HCT116 (cell line): ENCODE measurements around the gene BTBD16. TPM values are rescaled to one million over a fixed set of nuclear protein-coding genes. Genes with fewer than 3 reads are reported as not detected.

Experiments
- ATAC-seq: fragments of 200-7000 bp; cut with Tn5 transposase; 2 replicates; pipeline ENCODE4 v1.9.1; 2020; ENCODE audit warnings: mild to moderate bottlenecking, moderate library complexity
- BruUV-seq: library from RNA; stranded (reverse); fragments of 400-500 nt; replicated peaks from 2 replicates; lab custom pipeline; 2021; lab: Mats Ljungman, UMichigan
- CTCF ChIA-PET: fragments of 300-600 bp; sonication (Branson Sonifier 250); formaldehyde crosslinking; loops from one replicate; lab custom pipeline; 2021; ENCODE audit warnings: antibody characterized with exemption; lab: Charles Lee
- POLR2A ChIA-PET: fragments of 300-600, 350-600 bp; sonication (Branson Sonifier 250); formaldehyde crosslinking; loops from one replicate; lab custom pipeline; 2021; ENCODE audit warnings: antibody characterized with exemption; lab: Charles Lee
- RAD21 ChIA-PET, 2 experiments: fragments of 300-600 bp; sonication (Branson Sonifier 250); formaldehyde crosslinking; loops; one replicate each; lab custom pipeline; 2023; ENCODE audit warnings: low total read pairs in 2 of 2; ENCODE audit not compliant: uncharacterized antibody in 2 of 2, unreplicated experiment in 2 of 2, low non-redundant PET in 1 of 2; lab: Charles Lee
- DNase-seq: peaks from one replicate; pipeline ENCODE4 v3.0.0-alpha.2; 2010; ENCODE audit warnings: low read depth, low spot score
- H2AFZ ChIP-seq: fragments of 200-600 bp; shearing (Covaris generic), sonication (generic); 2 replicates; pipeline ENCODE4 v1.6.1; 2017; ENCODE audit warnings: low read depth, mixed run types, mixed read lengths, antibody characterized with exemption, low read length; ENCODE audit not compliant: poor library complexity, severe bottlenecking
- H3K27ac ChIP-seq: 2 replicates; pipeline ENCODE4 v1.5.1; 2012; ENCODE audit warnings: low read depth, low read length
- H3K27me3 ChIP-seq: fragments of 200-600 bp; sonication (generic); 2 replicates; pipeline ENCODE4 v1.6.1; 2016; ENCODE audit warnings: mixed run types, low read length, mixed read lengths; ENCODE audit not compliant: insufficient read depth
- H3K36me3 ChIP-seq, 2 experiments: fragments of 200-500 bp in 1 of 2; fragments of 200-600 bp in 1 of 2; sonication (Bioruptor generic) in 1 of 2; sonication (generic) in 1 of 2; 2 replicates each; pipeline versions ENCODE4 v1.5.1 to v1.6.1; 2014 to 2016; ENCODE audit warnings: low read length in 2 of 2, inconsistent platforms in 1 of 2, mixed read lengths in 1 of 2, mixed run types in 1 of 2; ENCODE audit not compliant: insufficient read depth in 2 of 2, control insufficient read depth in 1 of 2
- H3K4me1 ChIP-seq, 2 experiments: fragments of 200-600 bp in 1 of 2; sonication (generic) in 1 of 2; 2 replicates each; pipeline versions ENCODE4 v1.5.1 to v1.6.1; 2012 to 2017; ENCODE audit warnings: low read length in 2 of 2, inconsistent platforms in 1 of 2, mild to moderate bottlenecking in 1 of 2, mixed read lengths in 1 of 2, mixed run types in 1 of 2, moderate library complexity in 1 of 2; ENCODE audit not compliant: insufficient read depth in 2 of 2, control insufficient read depth in 1 of 2
- H3K4me2 ChIP-seq: fragments of 200-600 bp; sonication (generic); 2 replicates; pipeline ENCODE4 v1.6.1; 2017; ENCODE audit warnings: mixed run types, low read length, mixed read lengths
- H3K4me3 ChIP-seq, 2 experiments: fragments of 200-600 bp in 1 of 2; sonication (generic) in 1 of 2; replicated peaks in 1 of 2; 2 replicates each; pipeline ENCODE4 v1.5.1; 2011 to 2016; ENCODE audit warnings: low read length in 2 of 2, control low read depth in 1 of 2, low read depth in 1 of 2, mild to moderate bottlenecking in 1 of 2, mixed read lengths in 1 of 2, mixed run types in 1 of 2
- H3K79me2 ChIP-seq: fragments of 200-600 bp; sonication (generic); 2 replicates; pipeline ENCODE4 v1.6.1; 2017; ENCODE audit warnings: mild to moderate bottlenecking, mixed run types, low read length, moderate library complexity, mixed read lengths; ENCODE audit not compliant: insufficient read depth
- H3K9ac ChIP-seq: fragments of 200-600 bp; sonication (generic); 2 replicates; pipeline ENCODE4 v1.6.1; 2016; ENCODE audit warnings: low read length, mixed read lengths
- H3K9me2 ChIP-seq: fragments of 200-600 bp; sonication (generic), shearing (Covaris generic); 2 replicates; pipeline ENCODE4 v1.6.1; 2017; ENCODE audit warnings: mixed run types, mild to moderate bottlenecking, moderate library complexity; ENCODE audit not compliant: insufficient read depth
- H3K9me3 ChIP-seq, 2 experiments: fragments of 200-500 bp in 1 of 2; fragments of 200-600 bp in 1 of 2; sonication (Bioruptor generic) in 1 of 2; sonication (generic) in 1 of 2; 2 replicates each; pipeline ENCODE4 v1.6.1; 2014 to 2017; ENCODE audit warnings: low read length in 2 of 2, mixed read lengths in 2 of 2, inconsistent platforms in 1 of 2, low read depth in 1 of 2, mild to moderate bottlenecking in 1 of 2, mixed run types in 1 of 2, moderate library complexity in 1 of 2; ENCODE audit not compliant: control insufficient read depth in 1 of 2, insufficient read depth in 1 of 2
- H4K20me1 ChIP-seq: fragments of 200-600 bp; sonication (generic), shearing (Covaris generic); 2 replicates; pipeline ENCODE4 v1.6.1; 2017; ENCODE audit warnings: mixed run types, mild to moderate bottlenecking, moderate library complexity; ENCODE audit not compliant: insufficient read depth
- ELF1 ChIP-seq: IDR thresholded peaks from 2 replicates; pipeline ENCODE4 v1.6.1; 2012; ENCODE audit warnings: low read depth, borderline replicate concordance
- FOSL1 ChIP-seq: IDR thresholded peaks from 2 replicates; pipeline ENCODE4 v1.6.1; 2012; ENCODE audit warnings: low read depth
- POLR2AphosphoS5 ChIP-seq: IDR thresholded peaks from 2 replicates; pipeline ENCODE4 v1.6.1; 2011; ENCODE audit warnings: mild to moderate bottlenecking, low read depth, low read length, moderate library complexity
- RAD21 ChIP-seq: IDR thresholded peaks from 2 replicates; pipeline ENCODE4 v1.6.1; 2012; ENCODE audit warnings: low read depth, mild to moderate bottlenecking
- SIN3A ChIP-seq: IDR thresholded peaks from 2 replicates; pipeline ENCODE4 v1.6.1; 2012; ENCODE audit warnings: low read depth
- SRF ChIP-seq: IDR thresholded peaks from 2 replicates; pipeline ENCODE4 v1.6.1; 2012; ENCODE audit warnings: low read depth
- TCF7L2 ChIP-seq: IDR thresholded peaks from 2 replicates; pipeline ENCODE4 v1.7.0; 2011; ENCODE audit warnings: borderline replicate concordance, inconsistent platforms; ENCODE audit not compliant: insufficient read depth, insufficient read length; ENCODE audit errors: extremely low read depth
- YY1 ChIP-seq: IDR thresholded peaks from 2 replicates; pipeline ENCODE4 v1.6.1; 2011; ENCODE audit warnings: low read length, low read depth, moderate library complexity, mild to moderate bottlenecking; ENCODE audit not compliant: insufficient replicate concordance; ENCODE audit errors: extremely low read depth
- ZNF274 ChIP-seq: fragments of 200-500 bp; sonication (Bioruptor generic); IDR thresholded peaks from 2 replicates; pipeline ENCODE4 v1.6.1; 2014; ENCODE audit warnings: mild to moderate bottlenecking, low read depth, low read length, inconsistent platforms
- intact Hi-C: fragments of 100-400 bp; cut with micrococcal nuclease; formaldehyde crosslinking; loops from 2 replicates; pipeline ENCODE4 v1.10.0; 2022
- total RNA-seq: library from RNA; stranded (reverse); gene quantifications from one replicate; pipeline ENCODE4 v1.2.1, GENCODE V29; 2021; ENCODE audit not compliant: unreplicated experiment
- TF ChIP-seq, protein P1 (sequence below): IDR thresholded peaks from 2 replicates; pipeline ENCODE4 v1.6.1; 2012
- TF ChIP-seq, protein P2 (sequence below): IDR thresholded peaks from 2 replicates; pipeline ENCODE4 v1.6.1; 2012
- TF ChIP-seq, protein P3 (sequence below): IDR thresholded peaks from 2 replicates; pipeline ENCODE4 v1.6.1; 2011; ENCODE audit warnings: mild to moderate bottlenecking, low read length, moderate library complexity; ENCODE audit not compliant: insufficient replicate concordance; ENCODE audit errors: extremely low read depth
- TF ChIP-seq, protein P4 (sequence below), 3 experiments: fragments of 200-600 bp in 1 of 3; sonication (generic) in 1 of 3; IDR thresholded peaks in 2 of 3; conservative IDR thresholded peaks in 1 of 3; 2 replicates each; pipeline ENCODE4 v1.5.1; 2012 to 2017; ENCODE audit warnings: low read depth in 2 of 3, low read length in 2 of 3, antibody characterized with exemption in 1 of 3, borderline replicate concordance in 1 of 3, control low read depth in 1 of 3, mild to moderate bottlenecking in 1 of 3, mixed read lengths in 1 of 3, mixed run types in 1 of 3, moderate library complexity in 1 of 3; ENCODE audit not compliant: insufficient read depth in 1 of 3

The BTBD16 gene
- total RNA-seq, 1 experiment from 2014 or later: 0.27 TPM

DNA sequence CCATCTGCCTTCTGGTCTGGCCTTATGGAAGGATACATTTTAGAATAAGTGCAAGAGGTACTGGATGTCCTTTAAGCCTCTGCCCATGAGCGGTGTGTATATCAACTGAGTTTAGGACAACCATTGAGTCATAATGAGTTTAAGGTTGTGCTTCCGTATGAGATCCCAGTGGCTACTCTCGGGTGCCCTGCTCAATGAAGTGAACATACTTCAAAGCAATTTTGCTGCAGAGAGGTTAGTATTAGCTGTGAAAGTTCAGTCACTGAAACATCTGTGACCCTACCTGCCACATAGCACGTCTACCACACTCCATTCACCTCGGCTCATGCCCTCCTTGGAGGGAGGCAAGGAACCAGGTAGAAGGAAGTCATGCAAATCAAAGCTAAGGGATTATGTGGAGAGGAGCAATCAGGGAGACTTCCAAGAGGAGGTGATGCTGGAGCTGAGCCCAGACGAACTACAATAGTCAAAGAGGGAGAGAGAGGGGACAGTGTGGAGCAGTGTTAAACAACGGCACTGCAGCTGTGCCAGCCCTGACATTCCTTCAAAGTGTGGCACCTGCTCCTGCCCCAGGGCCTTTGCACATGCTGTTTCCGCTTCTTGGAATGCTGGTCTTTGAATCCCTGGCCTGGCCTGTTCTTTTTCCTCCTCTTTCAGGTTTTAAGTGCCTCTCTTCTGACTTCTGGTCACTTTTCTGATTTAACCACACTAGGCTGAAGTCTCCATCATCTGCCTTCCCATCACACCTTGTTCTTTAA is 25.4 kb downstream of the BTBD16 start:
- no peak for DNase-seq
- Histone ChIP-seq H4K20me1 (no peaks in the 10 kb centered on the region), H3K9ac (no peak overlapping the region), H3K9me2 (no peaks in the 10 kb centered on the region), H3K27me3 (no peaks in the 10 kb centered on the region), H2AFZ (no peak overlapping the region), H3K36me3 (no peaks in the 10 kb centered on the region), H3K27ac (no peak overlapping the region), H3K4me2 (no peak overlapping the region), H3K9me3 (no peaks in the 10 kb centered on the region), H3K4me3 (no peak overlapping the region), H3K4me1 (peaks cover 0 to 29% of the 10 kb centered on the region in 2 experiments; a peak in 2 of 4 replicates), H3K79me2 (no peaks in the 10 kb centered on the region)
- intact Hi-C loops: no loop called here
- ChIA-PET POLR2A (no interaction called here), CTCF (interaction anchor here (1.0 to 3.2 kb wide), 4 partner anchors 11 to 269 kb away, joined by 4 to 150 read pairs (median 8); no protein-coding TSS in a partner anchor), RAD21 (no interaction called here)
- TF ChIP-seq TCF7L2 (no peak), SRF (no peak), FOSL1 (no peak), ZNF274 (no peak), SIN3A (no peak), YY1 (no peak), ELF1 (no peak), RAD21 (no peak), POLR2AphosphoS5 (no peak)
- TF ChIP-seq, protein P1, sequence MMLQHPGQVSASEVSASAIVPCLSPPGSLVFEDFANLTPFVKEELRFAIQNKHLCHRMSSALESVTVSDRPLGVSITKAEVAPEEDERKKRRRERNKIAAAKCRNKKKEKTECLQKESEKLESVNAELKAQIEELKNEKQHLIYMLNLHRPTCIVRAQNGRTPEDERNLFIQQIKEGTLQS: no peak
- TF ChIP-seq, protein P2, sequence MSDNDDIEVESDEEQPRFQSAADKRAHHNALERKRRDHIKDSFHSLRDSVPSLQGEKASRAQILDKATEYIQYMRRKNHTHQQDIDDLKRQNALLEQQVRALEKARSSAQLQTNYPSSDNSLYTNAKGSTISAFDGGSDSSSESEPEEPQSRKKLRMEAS: no peak
- TF ChIP-seq, protein P3, sequence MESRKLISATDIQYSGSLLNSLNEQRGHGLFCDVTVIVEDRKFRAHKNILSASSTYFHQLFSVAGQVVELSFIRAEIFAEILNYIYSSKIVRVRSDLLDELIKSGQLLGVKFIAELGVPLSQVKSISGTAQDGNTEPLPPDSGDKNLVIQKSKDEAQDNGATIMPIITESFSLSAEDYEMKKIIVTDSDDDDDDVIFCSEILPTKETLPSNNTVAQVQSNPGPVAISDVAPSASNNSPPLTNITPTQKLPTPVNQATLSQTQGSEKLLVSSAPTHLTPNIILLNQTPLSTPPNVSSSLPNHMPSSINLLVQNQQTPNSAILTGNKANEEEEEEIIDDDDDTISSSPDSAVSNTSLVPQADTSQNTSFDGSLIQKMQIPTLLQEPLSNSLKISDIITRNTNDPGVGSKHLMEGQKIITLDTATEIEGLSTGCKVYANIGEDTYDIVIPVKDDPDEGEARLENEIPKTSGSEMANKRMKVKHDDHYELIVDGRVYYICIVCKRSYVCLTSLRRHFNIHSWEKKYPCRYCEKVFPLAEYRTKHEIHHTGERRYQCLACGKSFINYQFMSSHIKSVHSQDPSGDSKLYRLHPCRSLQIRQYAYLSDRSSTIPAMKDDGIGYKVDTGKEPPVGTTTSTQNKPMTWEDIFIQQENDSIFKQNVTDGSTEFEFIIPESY: no peak
- TF ChIP-seq, protein P4, sequence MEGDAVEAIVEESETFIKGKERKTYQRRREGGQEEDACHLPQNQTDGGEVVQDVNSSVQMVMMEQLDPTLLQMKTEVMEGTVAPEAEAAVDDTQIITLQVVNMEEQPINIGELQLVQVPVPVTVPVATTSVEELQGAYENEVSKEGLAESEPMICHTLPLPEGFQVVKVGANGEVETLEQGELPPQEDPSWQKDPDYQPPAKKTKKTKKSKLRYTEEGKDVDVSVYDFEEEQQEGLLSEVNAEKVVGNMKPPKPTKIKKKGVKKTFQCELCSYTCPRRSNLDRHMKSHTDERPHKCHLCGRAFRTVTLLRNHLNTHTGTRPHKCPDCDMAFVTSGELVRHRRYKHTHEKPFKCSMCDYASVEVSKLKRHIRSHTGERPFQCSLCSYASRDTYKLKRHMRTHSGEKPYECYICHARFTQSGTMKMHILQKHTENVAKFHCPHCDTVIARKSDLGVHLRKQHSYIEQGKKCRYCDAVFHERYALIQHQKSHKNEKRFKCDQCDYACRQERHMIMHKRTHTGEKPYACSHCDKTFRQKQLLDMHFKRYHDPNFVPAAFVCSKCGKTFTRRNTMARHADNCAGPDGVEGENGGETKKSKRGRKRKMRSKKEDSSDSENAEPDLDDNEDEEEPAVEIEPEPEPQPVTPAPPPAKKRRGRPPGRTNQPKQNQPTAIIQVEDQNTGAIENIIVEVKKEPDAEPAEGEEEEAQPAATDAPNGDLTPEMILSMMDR (IDR thresholded peaks at IDR 0.05 in 2 of 3, conservative IDR thresholded peaks at IDR 0.05 in 1 of 3; ENCODE audit: borderline replicate concordance in 1 of 3, insufficient read depth in 1 of 3, low read depth in 2 of 3, low read length in 2 of 3): no peak
- BruUV-seq: no TSS peak
- ATAC-seq: no peak
